Tibial artery (tissue), 4 donors: ENCODE measurements around the gene YAE1.

ENCODE experiments used
- DNase-seq, 2 donors: peaks; one replicate each; pipeline ENCODE4 v3.0.0-alpha.2; 2019
- H3K27ac ChIP-seq, 2 donors: fragments of 200-600 bp; sonication (generic) in 1 of 2; 1 replicate in 1 of 2; 2 replicates in 1 of 2; pipeline ENCODE4 v1.5.1; 2018 to 2019; ENCODE audit warnings: mild to moderate bottlenecking in 1 of 2
- H3K27me3 ChIP-seq, 2 donors: fragments of 200-600 bp; sonication (generic) in 1 of 2; one replicate each; pipeline versions ENCODE4 v1.5.1 to v1.6.0; 2016 to 2019
- H3K36me3 ChIP-seq, 3 donors: fragments of 200-600 bp; sonication (generic) in 2 of 3; one replicate each; pipeline ENCODE4 v1.5.1; 2016 to 2019; ENCODE audit warnings: mild to moderate bottlenecking in 2 of 3
- H3K4me1 ChIP-seq, 4 donors: fragments of 200-600 bp; sonication (generic) in 2 of 4; 1 replicate in 3 of 4; 2 replicates in 1 of 4; pipeline ENCODE4 v1.5.1; 2016 to 2019
- H3K4me3 ChIP-seq, 2 donors: fragments of 200-600 bp; sonication (generic) in 1 of 2; 1 replicate in 1 of 2; 2 replicates in 1 of 2; pipeline ENCODE4 v1.5.1; 2018 to 2019; ENCODE audit warnings: mild to moderate bottlenecking in 2 of 2
- H3K9me3 ChIP-seq, 3 donors: fragments of 200-600 bp; sonication (generic) in 1 of 3; one replicate each; pipeline ENCODE4 v1.5.1; 2016 to 2019
- intact Hi-C: fragments of 100-400 bp; cut with DNase I; formaldehyde crosslinking; loops from one replicate; pipeline ENCODE4 v1.15.0; 2023; ENCODE audit warnings: low total_unique reads
- TF ChIP-seq, protein P1 (sequence below), 2 experiments: fragments of 200-600 bp in 1 of 2; fragments of 450-650 bp in 1 of 2; IDR thresholded peaks; one replicate each; pipeline ENCODE4 v1.5.1; 2017 to 2019; ENCODE audit warnings: antibody characterized with exemption in 2 of 2, mild to moderate bottlenecking in 1 of 2, moderate library complexity in 1 of 2

Gene YAE1

DNA sequence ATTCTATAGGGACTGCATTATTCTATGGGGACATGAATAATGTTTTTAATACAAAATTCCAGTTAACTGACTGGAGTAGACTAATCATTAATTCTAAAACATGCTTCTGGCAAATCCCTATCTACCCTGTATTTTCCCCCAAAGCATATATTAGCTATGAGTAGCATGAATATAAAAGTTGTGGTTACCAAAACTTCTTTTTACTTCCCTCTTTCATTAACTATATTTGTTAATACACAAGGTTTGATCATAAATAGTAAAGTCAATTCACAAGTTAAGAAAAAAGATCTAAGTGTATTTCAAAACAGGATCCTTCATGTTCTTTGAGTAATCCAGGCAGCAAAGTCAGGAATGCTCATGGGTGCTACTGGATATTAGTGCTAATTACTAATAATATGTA, 54.3 kb downstream of the YAE1 start:
- Histone ChIP-seq H3K27ac (no peak overlapping the region), H3K36me3 (no peaks in the 10 kb centered on the region), H3K9me3 (no peaks in the 10 kb centered on the region), H3K27me3 (no peaks in the 10 kb centered on the region), H3K4me1 (peaks cover 0 to 23% (median 14%) of the 10 kb centered on the region in 4 donors), H3K4me3 (no peak overlapping the region)
- no peak for DNase-seq
- TF ChIP-seq, protein P1, sequence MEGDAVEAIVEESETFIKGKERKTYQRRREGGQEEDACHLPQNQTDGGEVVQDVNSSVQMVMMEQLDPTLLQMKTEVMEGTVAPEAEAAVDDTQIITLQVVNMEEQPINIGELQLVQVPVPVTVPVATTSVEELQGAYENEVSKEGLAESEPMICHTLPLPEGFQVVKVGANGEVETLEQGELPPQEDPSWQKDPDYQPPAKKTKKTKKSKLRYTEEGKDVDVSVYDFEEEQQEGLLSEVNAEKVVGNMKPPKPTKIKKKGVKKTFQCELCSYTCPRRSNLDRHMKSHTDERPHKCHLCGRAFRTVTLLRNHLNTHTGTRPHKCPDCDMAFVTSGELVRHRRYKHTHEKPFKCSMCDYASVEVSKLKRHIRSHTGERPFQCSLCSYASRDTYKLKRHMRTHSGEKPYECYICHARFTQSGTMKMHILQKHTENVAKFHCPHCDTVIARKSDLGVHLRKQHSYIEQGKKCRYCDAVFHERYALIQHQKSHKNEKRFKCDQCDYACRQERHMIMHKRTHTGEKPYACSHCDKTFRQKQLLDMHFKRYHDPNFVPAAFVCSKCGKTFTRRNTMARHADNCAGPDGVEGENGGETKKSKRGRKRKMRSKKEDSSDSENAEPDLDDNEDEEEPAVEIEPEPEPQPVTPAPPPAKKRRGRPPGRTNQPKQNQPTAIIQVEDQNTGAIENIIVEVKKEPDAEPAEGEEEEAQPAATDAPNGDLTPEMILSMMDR (IDR thresholded peaks at IDR 0.05) = no peak
- intact Hi-C loops = no loop called here

DNA sequence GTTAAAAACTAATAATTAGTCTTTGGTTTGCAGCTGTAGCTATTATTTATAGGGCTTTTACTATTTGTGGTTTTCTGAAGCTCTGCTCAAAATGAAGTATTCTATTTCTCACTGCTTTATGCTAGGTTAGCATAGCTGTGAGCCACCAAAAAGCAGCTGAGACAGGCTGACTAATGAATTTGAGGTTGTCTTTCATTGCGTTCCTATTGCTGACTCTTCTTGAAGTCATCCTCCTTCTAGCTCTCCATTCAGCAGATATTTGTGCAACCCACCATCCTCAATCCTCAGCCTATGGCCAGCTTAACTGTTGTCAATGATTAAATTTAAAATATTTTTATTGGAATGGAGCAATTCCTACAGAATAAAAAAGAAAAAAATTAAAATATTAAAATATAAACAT, 55.1 kb downstream of the YAE1 start:
- no peak overlapping the region for H3K27ac ChIP-seq
- no peak overlapping the region for H3K4me3 ChIP-seq
- intact Hi-C loops = no loop called here

DNA sequence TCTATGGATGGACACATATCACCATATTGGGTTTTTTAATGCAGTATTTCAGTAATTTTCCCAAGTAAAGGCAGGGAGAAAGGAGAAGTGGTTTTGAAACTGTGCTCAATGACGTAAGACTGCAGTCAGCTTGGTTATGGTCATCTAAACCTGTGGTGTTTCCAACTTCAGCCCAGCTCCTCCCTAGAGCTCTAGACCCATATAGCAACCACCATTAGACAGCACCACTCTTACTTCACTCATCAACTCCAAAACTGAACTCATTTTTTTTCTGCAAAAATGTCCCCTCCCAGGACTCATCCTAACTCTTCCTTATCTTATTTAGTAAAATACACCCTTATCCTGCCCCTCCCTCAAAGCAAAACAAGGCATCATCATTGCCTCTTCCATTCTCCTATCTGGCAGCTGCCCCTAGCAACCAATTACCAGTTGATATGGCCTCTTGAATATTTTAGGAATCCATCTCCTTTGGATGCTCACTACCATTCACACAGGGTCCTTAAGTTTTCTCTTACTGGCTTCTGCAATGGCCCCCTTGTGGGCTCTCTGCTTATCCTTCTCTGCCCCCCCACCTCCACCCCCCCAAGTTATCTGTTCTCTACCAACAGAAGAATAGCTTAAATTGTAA, 55.7 kb downstream of the YAE1 start:
- no peaks in the 10 kb centered on the region for H3K36me3 ChIP-seq
- no peaks in the 10 kb centered on the region for H3K27me3 ChIP-seq
- no peak for DNase-seq
- peaks cover 0 to 35% (median 17%) of the 10 kb centered on the region in 4 donors for H3K4me1 ChIP-seq
- H3K27ac ChIP-seq = no peak overlapping the region
- intact Hi-C loops = no loop called here
- TF ChIP-seq, protein P1 (IDR thresholded peaks at IDR 0.05) = no peak
- H3K4me3 ChIP-seq = no peak overlapping the region
- H3K9me3 ChIP-seq = no peaks in the 10 kb centered on the region

More for the DNA sequence above, 55.1 kb downstream of the YAE1 start:
- Histone ChIP-seq H3K36me3 (no peaks in the 10 kb centered on the region), H3K4me1 (peaks cover 0 to 31% (median 17%) of the 10 kb centered on the region in 4 donors), H3K27me3 (no peaks in the 10 kb centered on the region), H3K9me3 (no peaks in the 10 kb centered on the region)
- DNase-seq = no peak
- TF ChIP-seq, protein P1 (IDR thresholded peaks at IDR 0.05) = no peak
